ENCODE data around the gene FAXDC2. TPM values are rescaled to one million over a fixed set of nuclear protein-coding genes. Genes with fewer than 3 reads are reported as not detected.
"Not testable (repeated sequence)": the region's sequence is repeated elsewhere in the genome, so short reads cannot be mapped to it uniquely, and the experiment has no call there.

Gene FAXDC2
- polyA plus RNA-seq, 1 donor from 2014 or later, result 0.90 TPM

- Mint-ChIP-seq H3K27me3 (no peaks in the 10 kb centered on the region), H3K4me3 (peak overlapping the region in 1 of 4 donors; percentile 49), H3K27ac (no peak overlapping the region), H3K4me1 (peaks cover 13 to 20% (median 15%) of the 10 kb centered on the region in 3 donors), H3K9me3 (no peaks in the 10 kb centered on the region), H3K36me3 (peaks cover 11% of the 10 kb centered on the region)
Measured at GRCh38 chr5:154829589-154830218, 20.7 kb downstream of the FAXDC2 start.

- no peaks in the 10 kb centered on the region for H3K9me3 Mint-ChIP-seq
- peaks cover 11% of the 10 kb centered on the region for H3K36me3 Mint-ChIP-seq
- peaks cover 10 to 16% (median 12%) of the 10 kb centered on the region in 3 donors for H3K4me1 Mint-ChIP-seq
- H3K27me3 Mint-ChIP-seq, result no peaks in the 10 kb centered on the region
- H3K27ac Mint-ChIP-seq, result no peak overlapping the region
- H3K4me3 Mint-ChIP-seq, result no peak overlapping the region
Measured at GRCh38 chr5:154829181-154829588, 21.2 kb downstream of the FAXDC2 start.

GRCh38 chr5:154824070-154824469 lies 26.3 kb downstream of the FAXDC2 start:
- Mint-ChIP-seq H3K27me3 (no peaks in the 10 kb centered on the region), H3K27ac (no peak overlapping the region), H3K4me1 (peaks cover 0 to 6% (median 1%) of the 10 kb centered on the region in 3 donors), H3K4me3 (no peak overlapping the region), H3K9me3 (no peaks in the 10 kb centered on the region), H3K36me3 (peaks cover 9% of the 10 kb centered on the region)

GRCh38 chr5:154823605-154824004 lies 26.8 kb downstream of the FAXDC2 start:
- Mint-ChIP-seq H3K4me3 (no peak overlapping the region), H3K27me3 (no peaks in the 10 kb centered on the region), H3K36me3 (peaks cover 9% of the 10 kb centered on the region), H3K27ac (no peak overlapping the region), H3K4me1 (peaks cover 0 to 6% (median 1%) of the 10 kb centered on the region in 3 donors), H3K9me3 (no peaks in the 10 kb centered on the region)

GRCh38 chr5:154822896-154823295 lies 27.5 kb downstream of the FAXDC2 start:
- not testable (repeated sequence) for H3K36me3 Mint-ChIP-seq, H3K27ac Mint-ChIP-seq, H3K27me3 Mint-ChIP-seq, H3K4me3 Mint-ChIP-seq, H3K9me3 Mint-ChIP-seq, H3K4me1 Mint-ChIP-seq

GRCh38 chr5:154820383-154820782 lies 30.0 kb downstream of the FAXDC2 start:
- H3K27ac Mint-ChIP-seq, result no peak overlapping the region
- no peaks in the 10 kb centered on the region for H3K9me3 Mint-ChIP-seq
- H3K4me3 Mint-ChIP-seq, result no peak overlapping the region
- H3K36me3 Mint-ChIP-seq, result peaks cover 3% of the 10 kb centered on the region
- no peaks in the 10 kb centered on the region for H3K27me3 Mint-ChIP-seq
- peaks cover 0 to 5% (median 0%) of the 10 kb centered on the region in 3 donors for H3K4me1 Mint-ChIP-seq

GRCh38 chr5:154819546-154819945 lies 30.9 kb downstream of the FAXDC2 start:
- no peaks in the 10 kb centered on the region for H3K27me3 Mint-ChIP-seq
- H3K27ac Mint-ChIP-seq, result no peak overlapping the region
- no peak overlapping the region for H3K4me3 Mint-ChIP-seq
- H3K9me3 Mint-ChIP-seq, result no peaks in the 10 kb centered on the region
- peaks cover 0 to 5% (median 0%) of the 10 kb centered on the region in 3 donors for H3K4me1 Mint-ChIP-seq
- peaks cover 4% of the 10 kb centered on the region for H3K36me3 Mint-ChIP-seq

- H3K27ac Mint-ChIP-seq, result no peak overlapping the region
- H3K9me3 Mint-ChIP-seq, result no peaks in the 10 kb centered on the region
- H3K27me3 Mint-ChIP-seq, result no peaks in the 10 kb centered on the region
- no peak overlapping the region for H3K4me3 Mint-ChIP-seq
- peaks cover 3 to 8% (median 3%) of the 10 kb centered on the region in 3 donors for H3K4me1 Mint-ChIP-seq
- peaks cover 4% of the 10 kb centered on the region for H3K36me3 Mint-ChIP-seq
Measured at GRCh38 chr5:154818471-154819116, 31.8 kb downstream of the FAXDC2 start.

- Mint-ChIP-seq H3K9me3 (no peaks in the 10 kb centered on the region), H3K27ac (no peak overlapping the region), H3K4me1 (peaks cover 11 to 15% (median 11%) of the 10 kb centered on the region in 3 donors), H3K27me3 (no peaks in the 10 kb centered on the region), H3K4me3 (no peak overlapping the region), H3K36me3 (peaks cover 4% of the 10 kb centered on the region)
Measured at GRCh38 chr5:154817815-154818214, 32.6 kb downstream of the FAXDC2 start.

GRCh38 chr5:154816891-154817492 lies 33.4 kb downstream of the FAXDC2 start:
- Mint-ChIP-seq H3K27me3 (no peaks in the 10 kb centered on the region), H3K36me3 (peaks cover 4% of the 10 kb centered on the region), H3K27ac (no peak overlapping the region), H3K4me3 (no peak overlapping the region), H3K4me1 (peaks cover 14 to 20% (median 15%) of the 10 kb centered on the region in 3 donors), H3K9me3 (no peaks in the 10 kb centered on the region)

- Mint-ChIP-seq H3K27me3 (no peaks in the 10 kb centered on the region), H3K4me3 (no peak overlapping the region), H3K4me1 (peaks cover 18 to 21% (median 19%) of the 10 kb centered on the region in 3 donors), H3K36me3 (peaks cover 4% of the 10 kb centered on the region), H3K27ac (peak overlapping the region in 1 of 3 donors; percentile 59), H3K9me3 (no peaks in the 10 kb centered on the region)
Measured at GRCh38 chr5:154815684-154816247, 34.6 kb downstream of the FAXDC2 start.

GRCh38 chr5:154815025-154815424 lies 35.4 kb downstream of the FAXDC2 start:
- Mint-ChIP-seq H3K27ac (peak overlapping the region in 1 of 3 donors; percentile 50), H3K36me3 (peaks cover 4% of the 10 kb centered on the region), H3K4me1 (peaks cover 18 to 19% (median 19%) of the 10 kb centered on the region in 3 donors), H3K4me3 (no peak overlapping the region), H3K27me3 (no peaks in the 10 kb centered on the region), H3K9me3 (no peaks in the 10 kb centered on the region)

- H3K4me3 Mint-ChIP-seq, result peak overlapping the region in 2 of 4 donors; percentile 27 to 28
- no peaks in the 10 kb centered on the region for H3K9me3 Mint-ChIP-seq
- H3K27me3 Mint-ChIP-seq, result no peaks in the 10 kb centered on the region
- peaks cover 4% of the 10 kb centered on the region for H3K36me3 Mint-ChIP-seq
- peaks cover 18 to 19% (median 19%) of the 10 kb centered on the region in 3 donors for H3K4me1 Mint-ChIP-seq
- peak overlapping the region in 1 of 3 donors; percentile 9 for H3K27ac Mint-ChIP-seq
Measured at GRCh38 chr5:154813736-154814135, 36.7 kb downstream of the FAXDC2 start.

GRCh38 chr5:154813158-154813557 lies 37.2 kb downstream of the FAXDC2 start:
- Mint-ChIP-seq H3K4me1 (peaks cover 18 to 19% (median 19%) of the 10 kb centered on the region in 3 donors), H3K4me3 (peak overlapping the region in 2 of 4 donors; percentile 27 to 57), H3K27me3 (no peaks in the 10 kb centered on the region), H3K9me3 (no peaks in the 10 kb centered on the region), H3K36me3 (peaks cover 4% of the 10 kb centered on the region), H3K27ac (peak overlapping the region in 1 of 3 donors; percentile 33)
